NCI-H2081 (cell line): ENCODE results near the gene NOP56.
"Not testable (repeated sequence)": the region's sequence is repeated elsewhere in the genome, so short reads cannot be mapped to it uniquely, and the experiment has no call there.

Source experiments
- DNase-seq, 2 experiments: peaks; one replicate each; lab custom pipeline; 2025; lab: John Stamatoyannopoulos, UW

The NOP56 gene

DNA sequence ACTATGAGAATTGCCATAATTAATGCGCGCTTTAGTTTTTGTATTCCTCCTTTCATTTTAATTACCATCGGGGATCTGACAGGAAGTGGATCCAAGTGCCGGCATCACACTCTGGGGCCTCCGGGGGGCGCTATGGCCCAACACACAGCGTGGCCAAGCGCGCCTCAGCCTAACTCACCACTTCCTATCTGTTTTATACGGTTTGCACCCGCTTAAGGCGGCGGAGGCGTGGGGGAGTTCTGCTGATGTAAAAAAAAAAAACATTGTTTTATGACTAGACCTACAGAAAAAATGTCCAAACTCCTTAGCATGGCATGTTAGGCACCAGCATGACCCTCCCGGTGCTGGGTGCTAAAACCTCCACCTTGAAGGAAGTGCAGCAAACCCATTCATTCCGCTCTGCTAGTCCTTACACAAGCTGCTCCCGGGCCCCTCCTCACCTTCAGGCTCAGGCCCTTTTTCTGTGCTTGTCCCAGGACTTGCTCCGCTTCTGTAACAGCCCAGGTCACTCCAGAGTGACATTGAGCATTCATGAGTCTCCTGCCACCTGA is 35.7 kb downstream of the NOP56 start:
- no peak for DNase-seq

DNA sequence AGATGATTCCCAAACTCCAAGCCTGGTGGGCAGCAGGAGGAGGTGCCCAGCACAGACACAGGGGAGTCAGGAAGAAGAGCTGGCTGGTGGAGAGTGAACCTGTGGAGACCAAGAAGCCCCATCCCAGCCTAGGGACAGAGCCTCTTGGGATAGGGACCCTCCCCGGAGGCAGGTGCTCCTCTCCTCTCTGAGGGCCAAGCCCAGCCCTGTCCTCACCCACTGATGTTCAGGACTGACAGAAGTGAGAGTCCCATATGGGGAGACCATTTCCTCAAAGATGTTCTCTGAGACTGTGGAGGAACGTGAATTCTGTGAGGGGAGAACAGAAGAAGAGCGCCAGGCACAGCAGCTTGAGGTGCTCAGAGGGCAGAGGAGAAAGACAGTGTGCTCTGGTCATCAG is 37.8 kb downstream of the NOP56 start:
- no peak for DNase-seq

DNA sequence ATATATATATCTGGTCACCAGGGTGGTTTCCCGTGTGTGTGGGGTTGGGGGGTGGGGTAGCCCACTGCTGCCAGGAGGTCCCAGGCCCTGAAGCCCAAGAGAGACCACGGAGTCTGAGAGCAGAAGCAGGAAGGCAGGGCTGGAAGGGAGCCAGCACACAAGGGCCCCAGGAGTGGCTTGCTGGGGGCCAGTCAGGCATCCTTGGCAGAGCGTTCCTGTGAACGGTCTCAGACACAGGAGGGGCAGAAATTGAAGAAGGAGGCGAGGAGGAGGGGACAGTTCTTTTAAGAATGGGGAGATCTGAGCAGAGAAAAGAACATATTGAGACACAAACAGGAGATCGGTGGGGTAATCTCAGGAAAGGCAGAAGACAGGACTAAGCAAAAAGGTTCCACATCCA is 38.3 kb downstream of the NOP56 start:
- no peak for DNase-seq

DNA sequence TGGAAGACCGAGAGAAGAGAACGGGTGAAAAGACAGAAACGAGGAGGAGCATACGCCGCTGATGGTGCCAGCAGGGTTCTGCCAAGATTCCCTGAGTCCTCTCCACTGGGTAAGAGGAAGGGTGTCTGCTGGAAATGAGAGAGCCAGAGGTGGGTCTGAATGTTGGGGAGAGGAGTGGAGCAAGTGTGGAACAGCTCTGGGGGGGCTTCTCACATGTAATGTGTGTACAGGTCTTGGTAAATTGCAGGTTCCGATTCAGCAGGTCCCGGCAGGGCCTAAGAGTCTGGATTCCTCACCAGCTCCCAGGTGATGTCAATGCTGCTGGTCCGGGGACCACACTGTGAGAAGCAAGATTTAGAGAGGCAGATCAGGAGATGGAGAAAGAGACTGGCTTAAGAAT is 38.7 kb downstream of the NOP56 start:
- DNase-seq: no peak

DNA sequence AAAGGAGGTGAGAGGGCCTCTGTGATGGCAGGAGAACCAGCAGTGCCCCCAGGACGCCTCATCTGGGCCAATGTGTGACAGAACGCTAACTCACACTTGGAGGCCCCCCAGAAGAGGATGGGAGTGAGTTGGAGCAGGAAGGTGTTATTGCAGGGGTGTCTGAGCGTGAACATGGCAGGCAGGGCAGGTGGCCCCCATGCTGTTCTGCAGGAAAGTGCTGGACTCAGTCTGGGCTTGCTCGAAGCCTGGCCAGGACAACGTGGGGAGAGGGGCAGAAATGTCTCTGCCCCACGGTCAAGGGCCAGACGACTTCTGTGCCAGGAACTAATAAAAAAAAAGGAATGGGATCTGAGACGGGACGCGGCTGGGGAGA is 39.2 kb downstream of the NOP56 start:
- DNase-seq: no peak

DNA sequence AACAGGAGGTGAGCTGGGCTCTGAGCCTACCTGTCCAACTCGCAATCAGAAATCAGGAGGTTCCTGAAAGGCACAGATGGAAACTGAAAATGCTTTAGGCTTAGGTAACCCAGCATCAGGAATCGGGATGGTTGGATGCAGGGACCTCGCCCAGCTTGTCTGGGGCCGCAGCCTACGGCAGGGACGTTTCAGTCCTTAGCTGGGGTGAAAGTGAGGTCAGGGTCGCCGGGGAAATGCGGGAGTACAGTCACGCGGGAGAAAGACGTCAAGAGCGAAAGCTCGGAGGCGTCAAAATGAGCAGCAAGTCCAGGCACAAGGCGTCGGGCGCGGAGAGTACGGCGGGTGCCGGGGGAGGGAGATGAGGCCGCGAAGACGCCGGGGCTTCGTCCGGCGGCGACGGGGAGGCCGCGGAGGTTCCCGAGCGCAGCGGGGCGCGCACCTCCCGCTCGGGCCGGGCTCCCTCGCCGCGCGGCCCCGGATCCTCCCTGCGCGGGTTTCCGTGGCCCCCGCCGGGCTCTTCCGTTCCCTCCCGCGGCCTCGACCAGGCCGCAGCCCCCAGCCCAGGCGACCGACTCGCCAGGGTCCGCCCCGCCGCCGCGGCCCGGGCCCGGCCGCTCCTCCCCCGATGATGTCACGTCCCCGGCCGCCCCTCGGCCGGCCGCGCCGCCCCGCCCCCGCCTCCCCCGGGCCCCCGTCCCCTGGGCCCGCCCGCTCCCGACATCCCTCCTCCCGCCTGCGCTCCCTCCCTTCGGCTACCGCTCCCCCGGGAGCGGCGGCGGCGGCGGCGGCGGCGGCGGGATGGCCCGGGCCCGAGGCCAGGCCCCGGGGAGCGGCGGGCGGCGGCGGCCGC is 39.8 kb downstream of the NOP56 start, which contains the start of gene EBF4:
EBF4 (plus strand) TSS at position 745 of the 850 bp plus-strand sequence. CDS start 866 bp downstream, outside the sequence.
- no peak for DNase-seq

DNA sequence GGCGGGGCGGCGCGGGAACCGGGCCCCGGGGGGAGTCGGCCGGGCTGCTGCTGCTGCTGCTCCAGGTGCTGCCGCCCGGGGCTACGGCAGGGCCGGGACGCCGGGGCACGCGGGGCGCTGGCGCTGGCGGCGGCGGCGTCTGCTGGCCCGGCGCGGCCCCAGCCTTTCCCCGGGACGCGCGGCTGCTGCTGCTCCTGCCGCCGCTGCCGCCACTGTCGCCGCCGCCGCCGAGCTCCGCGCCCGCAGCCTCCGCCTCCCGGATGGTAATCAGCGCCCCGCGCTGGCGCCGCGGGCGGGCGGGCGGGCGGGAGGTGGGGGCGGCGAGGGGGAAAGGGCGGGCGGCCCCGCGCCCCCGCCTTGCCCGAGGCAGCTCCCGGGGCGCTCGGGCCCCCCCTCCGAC is 40.5 kb downstream of the NOP56 start:
- DNase-seq: no peak

DNA sequence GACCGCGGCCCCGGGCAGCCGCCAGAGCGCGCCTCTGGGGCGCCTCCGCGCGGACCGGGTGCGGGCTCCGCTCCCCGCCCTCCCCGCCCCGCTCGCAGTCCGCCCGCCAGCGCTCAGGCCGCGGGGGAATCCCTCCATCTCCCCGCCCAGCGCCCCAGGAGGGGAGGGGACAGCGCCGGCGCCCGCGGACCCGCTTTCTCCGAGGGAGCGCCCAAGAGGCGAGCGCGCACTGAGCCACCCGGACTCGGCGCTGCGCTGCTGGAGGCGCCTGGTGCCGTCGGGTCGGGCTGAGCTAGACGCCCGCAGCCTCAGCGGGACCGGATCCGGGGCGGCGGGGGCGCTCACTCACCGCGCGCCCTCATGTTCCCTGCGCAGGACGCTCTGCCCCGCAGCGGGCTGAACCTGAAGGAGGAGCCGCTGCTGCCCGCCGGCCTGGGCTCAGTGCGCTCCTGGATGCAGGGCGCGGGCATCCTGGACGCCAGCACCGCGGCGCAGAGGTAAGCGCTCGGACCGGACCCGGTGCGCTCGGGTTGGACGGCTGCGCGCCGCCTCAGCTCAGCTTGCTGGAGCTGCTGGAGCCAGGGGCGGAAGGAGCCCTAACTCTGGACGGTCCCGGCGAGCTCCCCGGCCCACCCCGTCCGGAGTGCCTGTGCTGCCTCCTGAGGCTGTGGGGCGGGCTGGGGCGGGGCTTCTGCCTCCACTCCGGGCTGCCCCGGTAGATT is 41.0 kb downstream of the NOP56 start:
- peak in 1 of 2 experiments; percentile 20 for DNase-seq

DNA sequence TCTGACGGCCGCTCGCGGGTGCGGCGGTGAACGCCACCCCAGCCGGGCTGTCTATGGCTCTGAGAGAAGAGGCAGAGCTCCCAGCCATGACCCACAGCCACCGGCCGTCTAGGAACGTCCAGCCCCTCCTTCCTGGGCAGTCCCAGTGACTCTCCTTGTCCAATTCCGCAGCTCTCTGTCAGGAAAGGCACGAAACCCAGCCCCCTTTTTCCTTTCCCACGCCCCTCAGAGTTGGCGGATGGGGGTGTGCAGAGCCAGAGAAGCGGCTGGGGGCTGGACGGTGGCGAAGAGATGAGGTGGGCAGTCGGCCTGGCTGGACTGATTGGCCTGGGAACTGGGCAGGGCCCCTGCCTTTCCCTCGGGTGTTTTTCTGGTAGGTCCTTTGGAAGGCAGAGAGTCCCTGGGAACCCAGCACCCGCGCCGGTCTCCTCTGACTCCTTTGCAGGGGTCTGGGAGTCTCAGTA is 41.6 kb downstream of the NOP56 start:
- DNase-seq: no peak

DNA sequence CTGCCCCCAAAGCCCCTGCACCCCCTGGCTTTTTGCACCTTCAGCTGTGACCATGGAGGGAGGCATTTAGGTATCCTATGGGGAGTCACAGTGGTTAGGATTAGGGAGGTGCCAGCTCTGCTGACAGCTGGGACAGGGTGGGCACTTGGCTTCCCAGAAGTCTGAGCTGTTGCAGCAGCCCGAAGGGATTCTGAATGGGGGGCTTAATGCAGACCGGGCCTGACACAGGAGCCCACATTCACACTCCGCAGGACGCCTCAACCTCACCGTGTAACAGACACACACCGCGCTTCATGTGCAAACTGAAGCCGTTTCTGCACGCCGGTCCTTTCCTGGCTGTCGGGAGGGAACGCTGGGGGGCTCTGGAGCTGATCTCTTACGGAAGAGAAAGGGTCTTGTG is 42.1 kb downstream of the NOP56 start:
- DNase-seq: no peak

DNA sequence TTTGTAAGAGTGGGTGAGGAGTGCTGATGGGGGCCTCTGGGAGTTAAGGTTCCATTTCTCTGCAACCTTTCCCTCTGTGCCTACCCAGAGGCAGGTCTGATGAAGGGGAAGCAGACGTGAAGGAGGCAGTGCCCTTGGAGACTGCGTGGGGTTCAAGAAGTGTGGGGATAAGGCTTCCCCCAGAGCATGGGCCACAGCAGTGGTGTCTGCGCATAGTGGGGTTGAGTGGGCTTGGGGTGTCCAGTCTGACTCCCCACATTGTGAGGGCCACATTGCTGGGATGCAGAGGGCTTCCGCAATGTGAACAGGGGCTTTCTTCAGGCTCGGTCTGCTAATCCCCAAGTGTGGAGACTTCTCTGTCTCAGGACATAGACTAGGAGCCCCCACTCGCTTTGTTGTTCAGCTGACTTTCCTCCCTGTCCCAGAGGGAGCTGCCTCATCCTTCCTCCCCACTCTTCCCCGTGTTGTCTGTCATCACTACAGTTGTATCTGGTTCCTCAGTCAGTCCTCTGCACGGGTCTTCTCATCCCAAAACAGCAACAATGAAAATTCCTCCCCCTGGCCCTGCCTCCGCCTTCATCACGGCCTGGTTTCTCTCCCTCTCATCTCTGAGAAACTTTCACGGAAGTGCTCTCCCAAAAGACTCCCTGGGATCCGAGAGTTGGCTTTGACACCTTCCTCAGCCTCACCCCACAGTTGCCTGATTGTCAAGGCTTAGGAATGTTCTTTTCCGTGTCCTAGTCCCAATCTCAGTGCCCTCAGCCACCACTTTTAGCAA is 43.0 kb downstream of the NOP56 start:
- DNase-seq: no peak

DNA sequence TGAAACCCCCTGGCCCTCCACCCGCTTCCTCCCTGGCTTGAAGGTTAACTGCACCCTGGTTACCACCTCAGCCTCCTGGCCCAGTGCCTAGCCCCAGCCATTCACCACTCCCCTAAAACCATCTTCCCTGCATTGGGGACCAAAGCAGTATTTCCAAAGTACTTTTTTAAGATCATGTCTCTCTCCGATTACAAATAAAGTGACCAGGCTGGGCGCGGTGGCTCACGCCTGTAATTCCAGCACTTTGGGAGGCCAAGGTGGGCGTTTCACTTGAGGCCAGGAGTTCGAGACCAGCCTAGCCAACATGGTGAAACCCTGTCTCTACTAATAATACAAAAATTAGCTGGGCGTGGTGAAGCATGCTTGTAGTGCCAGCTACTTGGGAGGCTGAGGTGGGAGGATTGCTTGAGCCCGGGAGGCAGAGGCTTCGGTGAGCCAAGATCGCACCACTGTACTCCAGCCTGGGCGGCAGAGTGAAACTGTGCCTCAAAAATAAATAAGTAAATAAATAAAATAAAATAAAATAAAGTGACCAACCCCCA is 43.6 kb downstream of the NOP56 start:
- DNase-seq: not testable (repeated sequence)

DNA sequence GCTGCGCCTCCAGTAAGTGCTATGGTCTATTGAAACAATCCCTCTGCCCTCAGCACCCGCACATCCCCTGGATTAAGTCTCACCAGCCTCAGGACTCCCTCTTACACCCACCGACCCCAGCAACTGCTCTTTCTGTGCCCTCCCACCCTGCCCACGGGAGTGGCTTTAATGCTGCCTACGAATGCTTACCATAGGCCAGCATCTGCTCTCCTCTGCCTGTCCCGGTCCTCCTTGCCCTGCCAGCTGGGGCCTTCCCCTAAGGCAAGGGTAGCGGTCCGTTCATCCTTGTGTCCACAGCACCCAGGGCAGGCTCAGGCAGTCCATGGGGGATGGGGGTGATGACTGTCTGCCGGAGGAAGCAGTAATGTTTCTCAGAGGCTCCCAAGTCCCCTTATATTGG is 44.2 kb downstream of the NOP56 start:
- no peak for DNase-seq

DNA sequence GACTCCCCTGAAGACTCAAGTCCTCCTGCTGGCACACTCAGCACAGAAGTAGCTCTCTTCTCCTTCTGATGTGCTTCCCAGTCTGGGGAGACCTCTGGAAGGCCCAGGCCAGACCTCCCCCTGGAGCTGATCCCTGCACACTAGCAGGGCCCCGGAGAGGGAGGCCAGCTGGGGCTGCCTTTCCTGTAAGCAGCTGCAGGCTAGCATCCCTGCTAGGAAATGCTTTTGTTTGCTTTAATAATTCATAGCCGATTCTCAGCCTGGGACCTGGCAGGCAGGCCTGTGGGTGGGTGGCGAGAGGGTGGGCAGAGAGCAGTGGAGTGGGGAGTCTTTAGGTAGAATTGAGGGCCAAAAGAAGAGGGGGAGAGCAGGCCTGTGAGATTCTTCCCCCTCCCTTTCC is 45.3 kb downstream of the NOP56 start:
- DNase-seq: peak in 1 of 2 experiments; percentile 44

DNA sequence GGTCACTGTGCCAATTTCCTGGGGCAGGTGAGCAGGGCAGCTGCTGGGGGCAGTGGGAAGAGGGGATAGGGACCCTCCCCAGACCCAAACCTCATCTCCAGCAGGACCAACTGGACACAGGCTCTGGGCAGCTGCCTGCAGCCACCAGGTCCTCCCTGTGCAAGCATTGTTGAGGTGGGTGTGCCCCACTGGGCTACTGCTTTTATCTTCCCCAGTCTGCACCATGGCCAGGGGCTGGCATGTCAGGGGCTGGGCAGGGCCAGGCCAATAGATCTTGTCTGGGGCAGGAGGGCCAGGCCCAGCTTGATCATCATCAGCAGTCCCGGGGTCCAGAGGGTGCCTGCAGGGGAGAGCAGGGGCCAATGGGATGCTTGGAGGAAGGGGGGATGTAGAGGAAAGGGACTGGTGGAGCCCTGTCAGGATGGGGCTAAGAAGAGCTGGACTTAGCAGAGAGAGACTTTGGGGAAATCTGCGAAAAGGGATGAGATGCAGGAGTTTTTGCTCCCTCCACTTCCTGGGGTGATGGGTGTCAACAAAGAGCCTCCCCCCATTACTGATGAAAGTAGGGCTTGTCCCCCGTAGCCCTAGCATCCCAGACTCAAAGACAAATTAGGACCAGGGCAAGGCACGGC is 45.9 kb downstream of the NOP56 start:
- DNase-seq: no peak

DNA sequence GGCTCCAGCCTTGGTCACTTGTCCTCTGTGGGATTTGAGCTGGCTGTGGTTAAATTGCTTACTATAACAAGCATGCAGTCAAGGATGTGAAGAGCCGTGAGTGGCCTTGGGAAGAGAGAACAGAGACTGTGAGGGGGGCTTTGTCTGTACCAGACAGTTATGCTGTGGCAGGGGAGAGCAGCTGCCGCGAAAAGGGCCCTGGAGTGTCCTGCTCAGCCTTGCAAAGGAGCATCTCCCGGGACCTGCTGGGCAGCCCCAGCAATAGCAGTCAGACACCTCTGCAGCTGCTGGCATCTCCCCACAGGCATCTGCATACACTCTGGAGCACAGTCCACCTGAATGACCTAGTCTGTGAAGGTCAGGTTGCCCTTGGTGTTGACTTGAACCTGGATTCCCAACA is 46.5 kb downstream of the NOP56 start:
- DNase-seq: no peak

DNA sequence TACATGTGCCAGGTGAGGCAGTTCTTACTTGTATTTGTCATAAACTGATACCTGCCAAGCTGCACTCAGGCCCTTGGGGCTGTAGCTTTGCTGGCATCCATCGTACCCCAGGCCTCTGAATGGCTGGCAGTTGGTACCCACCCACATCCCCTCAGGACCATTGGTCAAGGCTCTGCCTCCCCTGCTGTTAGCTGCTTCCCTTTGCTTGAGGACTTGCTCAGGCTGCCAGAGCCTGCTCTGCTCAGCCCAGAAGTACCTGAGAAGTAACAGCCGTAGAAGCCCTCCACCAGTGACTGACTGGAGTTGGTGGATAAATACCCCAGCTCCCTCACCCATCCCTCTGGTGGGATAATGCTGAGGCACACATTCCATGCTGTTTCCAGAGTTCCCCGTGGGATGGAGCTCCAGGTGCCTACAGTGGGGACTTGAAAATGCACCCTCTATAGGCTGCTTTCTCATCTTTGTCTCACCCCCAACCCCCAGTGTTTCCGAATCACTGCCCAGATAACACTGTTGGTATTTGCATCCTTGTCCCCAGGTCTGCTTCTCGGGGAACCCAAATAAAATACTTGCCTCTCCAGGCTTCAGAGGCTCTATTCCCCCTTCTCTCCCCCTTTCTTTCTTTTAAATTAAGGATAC is 47.5 kb downstream of the NOP56 start:
- DNase-seq: no peak

DNA sequence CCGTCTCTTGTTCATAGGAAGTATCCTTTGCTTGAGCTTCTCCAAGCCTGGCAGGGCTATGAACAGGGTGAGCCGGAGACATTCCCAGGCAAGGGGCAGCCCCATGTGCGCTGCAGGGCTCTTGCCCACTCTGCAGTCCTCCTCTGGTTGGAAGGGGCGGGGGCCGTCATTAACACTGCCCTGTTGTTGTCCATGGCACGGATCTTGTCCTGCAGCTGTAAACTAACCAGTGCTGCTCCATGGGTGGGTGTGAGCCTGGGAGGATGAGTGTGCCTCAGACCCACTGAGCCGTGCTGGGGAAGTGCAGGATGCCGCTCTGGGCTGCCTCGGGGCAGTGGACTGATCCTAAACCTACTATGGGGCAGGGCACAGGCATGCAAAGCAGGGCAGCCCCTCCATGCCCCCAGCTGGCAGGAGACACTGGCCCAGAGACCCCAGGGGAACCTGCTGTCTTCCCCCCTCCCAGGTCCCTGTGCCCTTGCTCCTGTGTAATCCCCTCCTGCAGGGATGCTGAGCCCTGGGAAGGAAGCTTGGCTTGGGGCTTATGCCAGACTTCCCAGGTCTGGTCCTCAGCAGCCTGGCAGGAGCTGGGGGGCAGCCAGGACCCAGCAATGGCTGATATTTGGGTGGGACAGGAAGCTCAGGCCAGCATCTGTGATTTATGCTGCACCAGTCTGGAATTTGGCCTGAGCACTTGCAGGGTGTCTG is 48.6 kb downstream of the NOP56 start:
- DNase-seq: no peak

DNA sequence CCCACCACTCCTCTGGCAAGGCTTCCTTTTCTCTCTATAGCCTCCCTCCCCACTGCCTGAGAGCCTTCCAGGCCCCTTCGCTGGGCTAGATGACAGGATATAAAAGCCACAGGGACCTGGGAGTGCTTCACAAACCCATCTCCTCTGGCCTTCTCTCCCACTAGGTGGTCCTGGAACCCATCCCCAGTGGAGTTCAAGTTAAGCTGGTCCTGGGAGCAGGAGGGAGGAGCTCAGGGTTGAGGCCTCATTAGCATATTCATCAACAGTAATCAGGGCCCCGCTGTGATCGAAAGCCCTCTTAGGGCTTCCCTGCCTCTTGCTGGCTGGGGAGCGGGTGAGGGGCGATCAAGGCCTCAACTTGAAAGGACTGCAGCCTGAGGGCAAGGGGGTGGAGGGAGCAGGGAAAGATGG is 49.2 kb downstream of the NOP56 start:
- no peak for DNase-seq
